ENCODE results near the gene NEXMIF. TPM values are rescaled to one million over a fixed set of nuclear protein-coding genes. Genes with fewer than 3 reads are reported as not detected.

NEXMIF gene
- polyA plus RNA-seq, 1 of the 3 experiments (the other 2 are of a cell fraction), result under 0.01 TPM

GRCh38 chrX:74800062-74800461 lies 125.2 kb downstream of the NEXMIF start:
- no peaks in the 10 kb centered on the region for H3K9me3 ChIP-seq
- H2AFZ ChIP-seq (ENCODE audit: low read depth), result no peak overlapping the region
- no peaks in the 10 kb centered on the region for H3F3A ChIP-seq (replicated peaks; ENCODE audit: insufficient read depth)
- no peaks in the 10 kb centered on the region for H4K20me1 ChIP-seq (ENCODE audit: insufficient read depth)
- H3K36me3 ChIP-seq (replicated peaks in 1 of 2; ENCODE audit: control insufficient read depth in 1 of 2, insufficient read depth in 2 of 2, low read length in 1 of 2), result no peaks in the 10 kb centered on the region
- POLR2A ChIA-PET, result no interaction called here
- no peaks in the 10 kb centered on the region for H3K79me2 ChIP-seq (ENCODE audit: insufficient read depth)
- H3K4me2 ChIP-seq, result no peak overlapping the region
- no peak for TF ChIP-seq POLR2AphosphoS5 (IDR thresholded peaks at IDR 0.05; ENCODE audit: low read depth, low read length)
- no peak for TF ChIP-seq TEAD4 (IDR thresholded peaks at IDR 0.05; ENCODE audit: borderline replicate concordance, insufficient read depth)
- no peak for TF ChIP-seq YY1 (IDR thresholded peaks at IDR 0.05; ENCODE audit: low read depth)
- TF ChIP-seq MEF2A (IDR thresholded peaks at IDR 0.05; ENCODE audit: borderline replicate concordance, low read depth), result no peak
- TF ChIP-seq USF2 (IDR thresholded peaks at IDR 0.05; ENCODE audit: borderline replicate concordance, low read depth, low read length), result no peak
- no peak for TF ChIP-seq TAF1 (IDR thresholded peaks at IDR 0.05; ENCODE audit: borderline replicate concordance, low read depth, low read length)
- TF ChIP-seq SIN3A (IDR thresholded peaks at IDR 0.05; ENCODE audit: borderline replicate concordance, low read depth, low read length), result no peak
- TF ChIP-seq NRF1 (IDR thresholded peaks at IDR 0.05; ENCODE audit: low read depth, low read length), result no peak
- no peak for DNase-seq
- no peak overlapping the region for H3K9ac ChIP-seq
- CTCF ChIA-PET, result no interaction called here
- H3K9me2 ChIP-seq, result no peaks in the 10 kb centered on the region
- no peak overlapping the region for H3K4me3 ChIP-seq (ENCODE audit: low read depth in 2 of 2, low read length in 1 of 2)
- no peaks in the 10 kb centered on the region for H3K4me1 ChIP-seq (ENCODE audit: control insufficient read depth in 1 of 2, insufficient read depth in 2 of 2, low read depth in 1 of 2, low read length in 1 of 2)
- no peaks in the 10 kb centered on the region for H3K27me3 ChIP-seq (ENCODE audit: insufficient read depth)
- H3K27ac ChIP-seq (ENCODE audit: low read depth in 2 of 2, low read length in 1 of 2), result no peak overlapping the region
- WGBS (ENCODE audit: low lambda C conversion rate), result 13% methylated on average over 2 of the region's 2 CpGs

GRCh38 chrX:74797338-74797887 lies 127.8 kb downstream of the NEXMIF start:
- 6% methylated on average over 2 of the region's 2 CpGs for WGBS (ENCODE audit: low lambda C conversion rate)
- Histone ChIP-seq H3K4me2 (no peak overlapping the region), H3K9ac (no peak overlapping the region), H3K27ac (ENCODE audit: low read depth in 2 of 2, low read length in 1 of 2) (no peak overlapping the region), H3F3A (replicated peaks; ENCODE audit: insufficient read depth) (no peaks in the 10 kb centered on the region), H3K36me3 (replicated peaks in 1 of 2; ENCODE audit: control insufficient read depth in 1 of 2, insufficient read depth in 2 of 2, low read length in 1 of 2) (no peaks in the 10 kb centered on the region), H3K4me3 (ENCODE audit: low read depth in 2 of 2, low read length in 1 of 2) (no peak overlapping the region), H3K4me1 (ENCODE audit: control insufficient read depth in 1 of 2, insufficient read depth in 2 of 2, low read depth in 1 of 2, low read length in 1 of 2) (no peaks in the 10 kb centered on the region), H3K27me3 (ENCODE audit: insufficient read depth) (no peaks in the 10 kb centered on the region), H4K20me1 (ENCODE audit: insufficient read depth) (no peaks in the 10 kb centered on the region), H2AFZ (ENCODE audit: low read depth) (no peak overlapping the region), H3K9me2 (no peaks in the 10 kb centered on the region), H3K9me3 (no peaks in the 10 kb centered on the region), H3K79me2 (ENCODE audit: insufficient read depth) (no peaks in the 10 kb centered on the region)
- DNase-seq, result no peak
- ChIA-PET POLR2A (no interaction called here), CTCF (no interaction called here)
- no peak for TF ChIP-seq IRF3 (IDR thresholded peaks at IDR 0.05; ENCODE audit: low read depth, low read length)
- TF ChIP-seq SMC3 (IDR thresholded peaks at IDR 0.05; ENCODE audit: low read depth, low read length), result no peak
- no peak for TF ChIP-seq POLR2AphosphoS5 (IDR thresholded peaks at IDR 0.05; ENCODE audit: low read depth, low read length)
- no peak for TF ChIP-seq NRF1 (IDR thresholded peaks at IDR 0.05; ENCODE audit: low read depth, low read length)
- TF ChIP-seq PBX3 (IDR thresholded peaks at IDR 0.05), result no peak
- no peak for TF ChIP-seq USF2 (IDR thresholded peaks at IDR 0.05; ENCODE audit: borderline replicate concordance, low read depth, low read length)
